Liver (tissue), 9 donors: Measurements from ENCODE around the gene ITPKB. TPM values are rescaled to one million over a fixed set of nuclear protein-coding genes. Genes with fewer than 3 reads are reported as not detected.

Source experiments
- DNase-seq: peaks from one replicate; pipeline ENCODE4 v3.0.0-alpha.2; 2017; ENCODE audit warnings: low spot score
- H3K27ac ChIP-seq, 2 donors: one replicate each; pipeline ENCODE4 v1.7.0; 2013; ENCODE audit warnings: inconsistent platforms in 2 of 2, low read length in 2 of 2, control low read depth in 1 of 2, low read depth in 1 of 2, mild to moderate bottlenecking in 1 of 2
- H3K27me3 ChIP-seq, 4 donors: one replicate each; pipeline versions ENCODE4 v1.6.1 to v1.7.0; 2013; ENCODE audit warnings: low read length in 3 of 4, inconsistent platforms in 1 of 4, mild to moderate bottlenecking in 1 of 4, moderate library complexity in 1 of 4; ENCODE audit not compliant: control insufficient read depth in 4 of 4, insufficient read depth in 4 of 4
- H3K36me3 ChIP-seq, 4 donors: one replicate each; pipeline versions ENCODE4 v1.6.1 to v1.7.0; 2013; ENCODE audit warnings: low read length in 3 of 4, mild to moderate bottlenecking in 3 of 4, low read depth in 1 of 4, moderate library complexity in 1 of 4; ENCODE audit not compliant: control insufficient read depth in 4 of 4, insufficient read depth in 3 of 4
- H3K4me1 ChIP-seq, 4 donors: one replicate each; pipeline versions ENCODE4 v1.6.1 to v1.7.0; 2013; ENCODE audit warnings: low read length in 3 of 4, mild to moderate bottlenecking in 3 of 4, moderate library complexity in 1 of 4; ENCODE audit not compliant: control insufficient read depth in 4 of 4, insufficient read depth in 4 of 4
- H3K4me3 ChIP-seq, 3 donors: one replicate each; pipeline versions ENCODE4 v1.6.1 to v1.7.0; 2013; ENCODE audit warnings: low read length in 3 of 3, control low read depth in 1 of 3, low read depth in 1 of 3, mild to moderate bottlenecking in 1 of 3
- H3K9ac ChIP-seq, 2 donors: one replicate each; pipeline ENCODE4 v1.7.0; 2013; ENCODE audit warnings: low read length in 2 of 2, mild to moderate bottlenecking in 2 of 2, moderate library complexity in 2 of 2, control low read depth in 1 of 2, low read depth in 1 of 2
- H3K9me3 ChIP-seq, 4 donors: one replicate each; pipeline versions ENCODE4 v1.6.1 to v1.7.0; 2013; ENCODE audit warnings: low read length in 3 of 4; ENCODE audit not compliant: control insufficient read depth in 4 of 4
- CTCF ChIP-seq: fragments of 150-350 bp; IDR thresholded peaks from 2 replicates; pipeline ENCODE4 v1.5.1; 2017; ENCODE audit warnings: improper control_type of control experiment, low read depth, low read length; ENCODE audit not compliant: missing input control
- EGR1 ChIP-seq, 2 donors: IDR thresholded peaks; 2 replicates each; pipeline ENCODE4 v1.6.1; 2016 to 2018; ENCODE audit warnings: antibody characterized with exemption in 2 of 2, low read depth in 2 of 2
- FOXA1 ChIP-seq: IDR thresholded peaks from 2 replicates; pipeline ENCODE4 v1.6.1; 2016; ENCODE audit warnings: antibody characterized with exemption
- FOXA2 ChIP-seq: IDR thresholded peaks from 2 replicates; pipeline ENCODE4 v1.6.1; 2016; ENCODE audit warnings: antibody characterized with exemption
- GABPA ChIP-seq, 2 donors: IDR thresholded peaks in 1 of 2; conservative IDR thresholded peaks in 1 of 2; 2 replicates each; pipeline ENCODE4 v1.6.1; 2016; ENCODE audit warnings: antibody characterized with exemption in 2 of 2, mild to moderate bottlenecking in 1 of 2, moderate library complexity in 1 of 2
- HNF4A ChIP-seq, 2 donors: conservative IDR thresholded peaks; 2 replicates each; pipeline ENCODE4 v1.6.1; 2016; ENCODE audit warnings: antibody characterized with exemption in 2 of 2, mild to moderate bottlenecking in 2 of 2
- HNF4G ChIP-seq: IDR thresholded peaks from 2 replicates; pipeline ENCODE4 v1.6.1; 2016; ENCODE audit warnings: antibody characterized with exemption
- MAX ChIP-seq: IDR thresholded peaks from 2 replicates; pipeline ENCODE4 v1.6.1; 2016; ENCODE audit warnings: antibody characterized with exemption
- NR2F2 ChIP-seq: IDR thresholded peaks from 2 replicates; pipeline ENCODE4 v1.6.1; 2016; ENCODE audit warnings: antibody characterized with exemption
- RAD21 ChIP-seq, 2 donors: IDR thresholded peaks; 2 replicates each; pipeline ENCODE4 v1.6.1; 2016; ENCODE audit warnings: antibody characterized with exemption in 2 of 2, mild to moderate bottlenecking in 2 of 2
- REST ChIP-seq: IDR thresholded peaks from 2 replicates; pipeline ENCODE4 v1.6.1; 2016; ENCODE audit warnings: antibody characterized with exemption, mild to moderate bottlenecking
- SP1 ChIP-seq: IDR thresholded peaks from 2 replicates; pipeline ENCODE4 v1.6.1; 2018; ENCODE audit warnings: antibody characterized with exemption, mild to moderate bottlenecking
- TAF1 ChIP-seq: conservative IDR thresholded peaks from 2 replicates; pipeline ENCODE4 v1.6.1; 2016; ENCODE audit warnings: antibody characterized with exemption, mild to moderate bottlenecking
- YY1 ChIP-seq: IDR thresholded peaks from 2 replicates; pipeline ENCODE4 v1.6.1; 2016; ENCODE audit warnings: antibody characterized with exemption, mild to moderate bottlenecking
- ZBTB33 ChIP-seq: IDR thresholded peaks from 2 replicates; pipeline ENCODE4 v1.6.1; 2016; ENCODE audit warnings: antibody characterized with exemption
- WGBS: extraction: QIAGEN DNeasy Blood & Tissue Kit; methylation state at CpG from one replicate; pipeline ENCODE4 v1.1.7; 2013; 5-methylcytosine and 5-hydroxymethylcytosine counted together
- polyA plus RNA-seq, 2 donors: library from polyadenylated mRNA; stranded (reverse) in 1 of 2; unstranded in 1 of 2; fragments of 200-250 nt in 1 of 2; fragments of >200 nt in 1 of 2; fragmentation: Nextera tagmentation in 1 of 2; extraction: Ambion mirVana in 1 of 2; gene quantifications; one replicate each; pipeline versions ENCODE4 v1.2.1 to v1.2.3, GENCODE V29; 2013 to 2015
- total RNA-seq, 2 donors: library from RNA; depleted of rRNA; stranded (reverse); fragments of >200 nt; gene quantifications; one replicate each; pipeline ENCODE4 v1.2.3, GENCODE V29; 2014
- donor health status: healthy.
- donor health status: healthy.
- donor health status: healthy.
- donor health status: healthy.
- donor health status: healthy.

The ITPKB gene
- total and polyA plus RNA-seq, 4 donors: 0.61 to 5.8 (median 3.7) TPM

DNA sequence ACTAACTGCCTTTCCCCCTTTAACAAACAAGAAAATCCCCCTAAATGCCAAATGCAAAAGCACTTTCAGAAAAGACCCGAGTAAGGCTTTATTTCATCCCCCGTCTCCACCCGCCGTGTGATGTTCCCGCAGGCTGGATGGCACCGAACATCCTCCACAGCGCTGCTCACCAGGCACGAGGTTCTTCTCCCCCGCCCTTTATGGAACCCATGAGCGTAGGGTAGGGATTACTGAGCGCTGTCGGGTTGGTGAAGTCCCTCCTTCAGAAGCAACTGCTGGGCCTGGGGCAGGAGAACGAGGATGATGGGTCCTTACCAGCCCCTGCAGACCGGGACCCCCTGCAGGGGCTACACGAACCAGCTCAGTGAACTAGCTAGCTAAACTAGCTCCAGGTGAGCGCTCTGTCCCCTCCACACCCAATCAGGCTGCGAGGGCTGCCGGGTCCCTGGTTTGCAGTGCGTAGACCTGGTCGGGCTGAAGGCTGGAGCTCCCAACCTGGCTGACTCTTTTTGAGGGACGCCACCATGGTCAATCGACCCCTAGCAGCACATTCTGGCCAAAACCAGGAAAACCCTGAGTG, 80.4 kb downstream of the ITPKB start:
- H3K4me1 ChIP-seq: peaks cover 0 to 27% (median 2%) of the 10 kb centered on the region in 4 donors
- H3K4me3 ChIP-seq: no peak overlapping the region
- no peak for DNase-seq
- 94% methylated on average over 22 of the region's 22 CpGs for WGBS
- TF ChIP-seq NR2F2: no peak
- TF ChIP-seq ZBTB33: no peak
- TF ChIP-seq RAD21 (IDR thresholded peaks at IDR 0.05): no peak
- TF ChIP-seq CTCF: no peak
- no peak for TF ChIP-seq TAF1
- TF ChIP-seq SP1: no peak
- no peak for TF ChIP-seq REST
- TF ChIP-seq EGR1 (IDR thresholded peaks at IDR 0.05; ENCODE audit: low read depth in 2 of 2): no peak
- TF ChIP-seq FOXA2: no peak
- no peak for TF ChIP-seq FOXA1
- no peak for TF ChIP-seq MAX
- no peak for TF ChIP-seq GABPA (IDR thresholded peaks at IDR 0.05 in 1 of 2, conservative IDR thresholded peaks at IDR 0.05 in 1 of 2)
- no peak for TF ChIP-seq YY1
- no peak for TF ChIP-seq HNF4G
- TF ChIP-seq HNF4A (conservative IDR thresholded peaks at IDR 0.05): no peak
- H3K36me3 ChIP-seq: no peaks in the 10 kb centered on the region
- H3K27me3 ChIP-seq: no peaks in the 10 kb centered on the region
- no peaks in the 10 kb centered on the region for H3K9me3 ChIP-seq
- H3K9ac ChIP-seq: no peak overlapping the region
- no peak overlapping the region for H3K27ac ChIP-seq

DNA sequence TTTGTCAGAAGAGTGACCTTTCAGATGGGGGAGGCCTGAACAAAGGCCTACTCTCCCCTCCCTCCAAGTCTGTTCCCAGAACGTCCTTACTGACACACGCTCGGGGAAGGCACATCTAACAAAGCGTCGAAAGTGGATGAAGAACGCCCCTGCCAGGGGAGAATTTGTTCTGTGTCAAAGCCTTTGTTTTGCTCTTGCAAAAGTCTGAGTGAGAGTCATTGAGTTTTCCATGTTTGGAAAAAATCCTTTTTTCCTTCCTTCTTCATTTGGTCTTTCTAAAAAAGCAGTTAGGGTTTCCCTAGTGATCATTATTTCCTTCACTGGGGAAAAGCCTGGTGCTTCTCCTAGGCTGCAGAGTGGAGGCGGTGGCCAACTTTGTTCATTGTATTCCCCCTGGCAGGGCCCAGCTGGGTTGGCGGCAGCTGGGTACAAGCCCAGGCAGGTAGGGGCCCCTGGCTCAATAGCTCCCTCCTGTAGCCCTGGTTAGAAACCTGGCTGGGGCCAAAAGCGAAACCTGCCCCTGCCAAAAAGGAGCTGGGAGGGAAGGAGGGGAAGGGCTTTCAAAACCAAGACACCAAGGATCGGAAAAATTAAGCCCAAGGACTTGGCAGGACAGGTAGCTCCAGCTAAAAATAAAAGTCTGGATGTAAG, 81.1 kb downstream of the ITPKB start:
- Histone ChIP-seq H3K4me3 (no peak overlapping the region), H3K27me3 (no peaks in the 10 kb centered on the region), H3K4me1 (peaks cover 0 to 22% (median 2%) of the 10 kb centered on the region in 4 donors), H3K27ac (no peak overlapping the region), H3K36me3 (no peaks in the 10 kb centered on the region), H3K9me3 (no peaks in the 10 kb centered on the region), H3K9ac (no peak overlapping the region)
- no peak for DNase-seq
- 91% methylated on average over 10 of the region's 10 CpGs for WGBS
- TF ChIP-seq SP1: no peak
- TF ChIP-seq HNF4G: no peak
- TF ChIP-seq REST: no peak
- no peak for TF ChIP-seq TAF1
- TF ChIP-seq ZBTB33: no peak
- no peak for TF ChIP-seq MAX
- no peak for TF ChIP-seq YY1
